ENCODE data around the gene PSRC1.

PSRC1 gene

GRCh38 chr1:109281680-109282496 lies 1.1 kb downstream of the PSRC1 start:
- TF ChIP-seq CTCF (IDR thresholded peaks at IDR 0.05) (no peak), ZFX (IDR thresholded peaks at IDR 0.05; ENCODE audit: borderline replicate concordance) (no peak)
- H3K27ac ChIP-seq: peak overlapping the region; percentile 85

- TF ChIP-seq CTCF (IDR thresholded peaks at IDR 0.05) (no peak), ZFX (IDR thresholded peaks at IDR 0.05; ENCODE audit: borderline replicate concordance) (no peak)
- H3K27ac ChIP-seq: no peak overlapping the region
Observed at GRCh38 chr1:109280862-109281261, 2.1 kb downstream of the PSRC1 start.

GRCh38 chr1:109279615-109280278 lies 3.2 kb downstream of the PSRC1 start:
- TF ChIP-seq CTCF (IDR thresholded peaks at IDR 0.05) (no peak), ZFX (IDR thresholded peaks at IDR 0.05; ENCODE audit: borderline replicate concordance) (no peak)
- no peak overlapping the region for H3K27ac ChIP-seq

- TF ChIP-seq CTCF (IDR thresholded peaks at IDR 0.05): peak; percentile 91
- TF ChIP-seq ZFX (IDR thresholded peaks at IDR 0.05; ENCODE audit: borderline replicate concordance): no peak
Observed at GRCh38 chr1:109277434-109278204, 5.3 kb downstream of the PSRC1 start.

GRCh38 chr1:109275706-109276345 lies 7.1 kb downstream of the PSRC1 start:
- H3K27ac ChIP-seq: peak overlapping the region; percentile 46
- TF ChIP-seq ZFX (IDR thresholded peaks at IDR 0.05; ENCODE audit: borderline replicate concordance): no peak
- no peak for TF ChIP-seq CTCF (IDR thresholded peaks at IDR 0.05)

More at GRCh38 chr1:109277434-109278204, 5.3 kb downstream of the PSRC1 start:
- peak overlapping the region; percentile 71 for H3K27ac ChIP-seq

GRCh38 chr1:109274533-109275476 lies 8.1 kb downstream of the PSRC1 start:
- H3K27ac ChIP-seq: peak overlapping the region; percentile 46
- no peak for TF ChIP-seq ZFX (IDR thresholded peaks at IDR 0.05; ENCODE audit: borderline replicate concordance)
- TF ChIP-seq CTCF (IDR thresholded peaks at IDR 0.05): no peak

Measured in 22Rv1 (cell line).